Suprapubic skin (tissue), 4 donors: ENCODE data around the gene SIMC1.

Experiments
- EP300 ChIP-seq: sonication (generic); formaldehyde crosslinking; IDR thresholded peaks from one replicate; pipeline ENCODE4 v1.6.1; 2017; ENCODE audit warnings: antibody characterized with exemption
- POLR2A ChIP-seq, 2 donors: fragments of 450-650 bp; IDR thresholded peaks; one replicate each; pipeline ENCODE4 v1.6.1; 2017; ENCODE audit warnings: antibody characterized with exemption in 2 of 2, mild to moderate bottlenecking in 2 of 2, moderate library complexity in 2 of 2
- POLR2AphosphoS5 ChIP-seq, 3 donors: sonication (generic); formaldehyde crosslinking; IDR thresholded peaks; one replicate each; pipeline ENCODE4 v1.6.1; 2017; ENCODE audit warnings: antibody characterized with exemption in 3 of 3
- TF ChIP-seq, protein P1 (sequence below), 2 donors: fragments of 200-600 bp in 1 of 2; fragments of 450-650 bp in 1 of 2; sonication (generic) in 1 of 2; IDR thresholded peaks; one replicate each; pipeline ENCODE4 v1.5.1; 2016 to 2019; ENCODE audit warnings: antibody characterized with exemption in 2 of 2, mild to moderate bottlenecking in 1 of 2, moderate library complexity in 1 of 2

DNA sequence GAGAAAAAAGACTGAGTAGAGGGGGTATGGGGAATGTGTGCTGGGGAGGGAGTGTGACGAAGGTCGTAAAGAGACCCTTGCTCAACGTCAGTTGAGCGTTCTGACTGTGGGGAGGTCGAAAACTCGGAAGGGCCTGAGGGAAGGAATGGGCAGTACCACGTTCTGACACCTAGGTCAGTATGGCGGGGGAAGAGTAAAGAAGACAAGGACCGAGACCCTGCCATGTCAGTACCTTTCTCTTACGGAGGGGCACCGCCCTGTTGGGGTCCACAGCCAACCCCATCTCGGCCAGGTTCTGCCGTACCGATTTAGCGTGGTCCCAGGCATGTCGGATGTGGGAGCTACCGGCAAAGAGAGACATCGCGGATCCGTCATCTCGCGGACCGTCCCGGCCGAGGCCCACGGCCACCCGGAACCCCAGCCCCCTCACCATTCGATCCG lies 149.8 kb downstream of the SIMC1 start:
- TF ChIP-seq, protein P1, sequence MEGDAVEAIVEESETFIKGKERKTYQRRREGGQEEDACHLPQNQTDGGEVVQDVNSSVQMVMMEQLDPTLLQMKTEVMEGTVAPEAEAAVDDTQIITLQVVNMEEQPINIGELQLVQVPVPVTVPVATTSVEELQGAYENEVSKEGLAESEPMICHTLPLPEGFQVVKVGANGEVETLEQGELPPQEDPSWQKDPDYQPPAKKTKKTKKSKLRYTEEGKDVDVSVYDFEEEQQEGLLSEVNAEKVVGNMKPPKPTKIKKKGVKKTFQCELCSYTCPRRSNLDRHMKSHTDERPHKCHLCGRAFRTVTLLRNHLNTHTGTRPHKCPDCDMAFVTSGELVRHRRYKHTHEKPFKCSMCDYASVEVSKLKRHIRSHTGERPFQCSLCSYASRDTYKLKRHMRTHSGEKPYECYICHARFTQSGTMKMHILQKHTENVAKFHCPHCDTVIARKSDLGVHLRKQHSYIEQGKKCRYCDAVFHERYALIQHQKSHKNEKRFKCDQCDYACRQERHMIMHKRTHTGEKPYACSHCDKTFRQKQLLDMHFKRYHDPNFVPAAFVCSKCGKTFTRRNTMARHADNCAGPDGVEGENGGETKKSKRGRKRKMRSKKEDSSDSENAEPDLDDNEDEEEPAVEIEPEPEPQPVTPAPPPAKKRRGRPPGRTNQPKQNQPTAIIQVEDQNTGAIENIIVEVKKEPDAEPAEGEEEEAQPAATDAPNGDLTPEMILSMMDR (IDR thresholded peaks at IDR 0.05): no peak
- TF ChIP-seq POLR2AphosphoS5 (IDR thresholded peaks at IDR 0.05) (no peak), POLR2A (IDR thresholded peaks at IDR 0.05) (no peak), EP300 (no peak)
